ENCODE data around the gene CENPE. TPM values are rescaled to one million over a fixed set of nuclear protein-coding genes. Genes with fewer than 3 reads are reported as not detected.

CENPE gene
- total and polyA plus RNA-seq, 10 donors: 0.30 to 11.7 (median 3.9) TPM

GRCh38 chr4:103098341-103098740 lies 99.8 kb downstream of the CENPE start:
- Histone ChIP-seq H3K36me3 (peaks cover 0 to 4% (median 0%) of the 10 kb centered on the region in 6 donors), H3K4me1 (peaks cover 5 to 32% (median 18%) of the 10 kb centered on the region in 6 donors), H3K27ac (peak overlapping the region in 3 of 8 donors; percentile 65 to 76 (median 72)), H3K27me3 (replicated peaks in 1 of 7) (no peaks in the 10 kb centered on the region), H3K4me3 (peak overlapping the region in 5 of 8 donors; percentile 41 to 67 (median 42)), H3K9me3 (no peaks in the 10 kb centered on the region)
- intact Hi-C loops (cut with DNase I; ENCODE audit: low total_unique reads): loop anchor here (10.0 kb wide), 2 partner anchors 74 to 654 kb away; no protein-coding TSS in a partner anchor
- 73 to 82% (median 75%) methylated on average over 10 of the region's 10 CpGs for WGBS, 5 donors
- TF ChIP-seq POLR2AphosphoS5 (IDR thresholded peaks at IDR 0.05): no peak
- no peak for TF ChIP-seq POLR2A (IDR thresholded peaks at IDR 0.05)
- no peak for TF ChIP-seq CTCF (IDR thresholded peaks at IDR 0.05 in 8 of 11, conservative IDR thresholded peaks at IDR 0.05 in 3 of 11)
- DNase-seq: no peak

- Histone ChIP-seq H3K4me1 (peaks cover 9 to 44% (median 19%) of the 10 kb centered on the region in 6 donors), H3K4me3 (no peak overlapping the region), H3K27ac (no peak overlapping the region), H3K36me3 (peaks cover 0 to 4% (median 0%) of the 10 kb centered on the region in 6 donors), H3K9me3 (no peaks in the 10 kb centered on the region), H3K27me3 (replicated peaks in 1 of 7) (no peaks in the 10 kb centered on the region)
- TF ChIP-seq POLR2A (IDR thresholded peaks at IDR 0.05): no peak
- intact Hi-C loops (cut with DNase I; ENCODE audit: low total_unique reads): loop anchor here (10.0 kb wide), 2 partner anchors 72 to 652 kb away; no protein-coding TSS in a partner anchor
- 90 to 96% (median 91%) methylated on average over 2 of the region's 2 CpGs for WGBS, 5 donors
- DNase-seq: no peak
These were observed 101.0 kb downstream of the CENPE start for GRCh38 chr4:103097112-103097511.

- Histone ChIP-seq H3K4me3 (no peak overlapping the region), H3K9me3 (no peaks in the 10 kb centered on the region), H3K27ac (no peak overlapping the region), H3K36me3 (peaks cover 0 to 15% (median 8%) of the 10 kb centered on the region in 6 donors), H3K4me1 (peaks cover 11 to 52% (median 19%) of the 10 kb centered on the region in 6 donors), H3K27me3 (replicated peaks in 1 of 7) (no peaks in the 10 kb centered on the region)
- no peak for TF ChIP-seq POLR2A (IDR thresholded peaks at IDR 0.05)
- TF ChIP-seq CTCF (IDR thresholded peaks at IDR 0.05 in 8 of 11, conservative IDR thresholded peaks at IDR 0.05 in 3 of 11): no peak
- TF ChIP-seq POLR2AphosphoS5 (IDR thresholded peaks at IDR 0.05): no peak
- intact Hi-C loops (cut with DNase I; ENCODE audit: low total_unique reads): loop anchor here (10.0 kb wide), 2 partner anchors 70 to 650 kb away; no protein-coding TSS in a partner anchor
- no peak for DNase-seq
- 94 to 96% (median 94%) methylated on average over 3 of the region's 3 CpGs for WGBS, 5 donors
These were observed 103.1 kb downstream of the CENPE start for GRCh38 chr4:103095080-103095479.

- H3K27me3 ChIP-seq (replicated peaks in 1 of 7): no peaks in the 10 kb centered on the region
- no peak overlapping the region for H3K4me3 ChIP-seq
- intact Hi-C loops (cut with DNase I; ENCODE audit: low total_unique reads): loop anchor here (10.0 kb wide), 2 partner anchors 67 to 647 kb away; no protein-coding TSS in a partner anchor
- DNase-seq: no peak
- peaks cover 0 to 44% (median 30%) of the 10 kb centered on the region in 6 donors for H3K36me3 ChIP-seq
- H3K4me1 ChIP-seq: peaks cover 0 to 24% (median 6%) of the 10 kb centered on the region in 6 donors
- no peaks in the 10 kb centered on the region for H3K9me3 ChIP-seq
- peak overlapping the region in 1 of 8 donors; percentile 2 for H3K27ac ChIP-seq
- no peak for TF ChIP-seq POLR2A (IDR thresholded peaks at IDR 0.05)
- no peak for TF ChIP-seq CTCF (IDR thresholded peaks at IDR 0.05 in 8 of 11, conservative IDR thresholded peaks at IDR 0.05 in 3 of 11)
- no peak for TF ChIP-seq POLR2AphosphoS5 (IDR thresholded peaks at IDR 0.05)
These were observed 105.9 kb downstream of the CENPE start for GRCh38 chr4:103092245-103092644.
